ENCODE data around the gene STXBP1.

The STXBP1 gene

DNA sequence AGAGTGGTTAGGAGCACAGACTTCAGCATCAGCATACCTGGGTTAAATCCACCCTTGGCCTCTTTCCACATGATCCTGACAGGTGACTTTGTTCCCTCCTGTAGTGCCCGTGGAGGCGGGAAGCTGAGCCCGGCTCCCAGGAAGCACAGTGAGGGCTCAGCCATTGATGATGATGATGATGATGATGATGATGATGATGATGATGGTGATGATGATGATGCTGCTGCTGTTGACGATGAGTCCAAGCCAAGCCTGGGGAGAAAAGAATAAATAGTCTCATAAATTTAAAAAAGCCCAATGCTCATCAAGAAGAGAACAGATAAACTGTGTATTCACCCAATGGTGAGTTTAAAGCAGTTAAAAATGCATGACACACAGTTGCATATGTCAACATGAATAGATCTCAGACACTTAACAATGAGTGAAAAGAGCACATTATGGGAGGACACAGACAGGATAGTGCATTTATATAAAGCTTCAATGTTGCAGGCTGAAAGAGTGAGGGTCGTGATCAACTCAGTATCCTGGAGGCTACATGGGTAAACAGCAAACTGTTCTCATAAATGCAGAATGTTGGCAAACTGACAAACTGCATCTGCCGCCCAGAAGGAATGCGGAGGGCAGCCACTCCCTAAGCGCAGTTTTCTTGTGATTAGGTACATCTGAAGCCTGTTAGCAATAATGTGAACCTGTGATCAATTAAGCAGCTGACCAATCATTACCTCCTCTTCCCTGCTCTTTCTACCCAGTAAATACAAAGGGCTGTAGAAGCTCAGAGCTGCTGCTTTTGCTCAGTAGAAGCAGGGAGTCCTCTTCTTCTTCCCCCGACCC is 83.0 kb downstream of the STXBP1 start:
- TF ChIP-seq, protein P1, sequence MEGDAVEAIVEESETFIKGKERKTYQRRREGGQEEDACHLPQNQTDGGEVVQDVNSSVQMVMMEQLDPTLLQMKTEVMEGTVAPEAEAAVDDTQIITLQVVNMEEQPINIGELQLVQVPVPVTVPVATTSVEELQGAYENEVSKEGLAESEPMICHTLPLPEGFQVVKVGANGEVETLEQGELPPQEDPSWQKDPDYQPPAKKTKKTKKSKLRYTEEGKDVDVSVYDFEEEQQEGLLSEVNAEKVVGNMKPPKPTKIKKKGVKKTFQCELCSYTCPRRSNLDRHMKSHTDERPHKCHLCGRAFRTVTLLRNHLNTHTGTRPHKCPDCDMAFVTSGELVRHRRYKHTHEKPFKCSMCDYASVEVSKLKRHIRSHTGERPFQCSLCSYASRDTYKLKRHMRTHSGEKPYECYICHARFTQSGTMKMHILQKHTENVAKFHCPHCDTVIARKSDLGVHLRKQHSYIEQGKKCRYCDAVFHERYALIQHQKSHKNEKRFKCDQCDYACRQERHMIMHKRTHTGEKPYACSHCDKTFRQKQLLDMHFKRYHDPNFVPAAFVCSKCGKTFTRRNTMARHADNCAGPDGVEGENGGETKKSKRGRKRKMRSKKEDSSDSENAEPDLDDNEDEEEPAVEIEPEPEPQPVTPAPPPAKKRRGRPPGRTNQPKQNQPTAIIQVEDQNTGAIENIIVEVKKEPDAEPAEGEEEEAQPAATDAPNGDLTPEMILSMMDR (IDR thresholded peaks at IDR 0.05; ENCODE audit: low read depth, low read length): no peak
- no peak overlapping the region for H3K4me3 ChIP-seq (ENCODE audit: low read depth, low read length)

- H3K4me3 ChIP-seq (ENCODE audit: low read depth, low read length): no peak overlapping the region
- TF ChIP-seq, protein P1 (IDR thresholded peaks at IDR 0.05; ENCODE audit: low read depth, low read length): no peak
Measured at GRCh38 chr9:127697575-127697974, 85.5 kb downstream of the STXBP1 start.

GRCh38 chr9:127698386-127698785 is 86.3 kb downstream of the STXBP1 start:
- no peak overlapping the region for H3K4me3 ChIP-seq (ENCODE audit: low read depth, low read length)
- TF ChIP-seq, protein P1 (IDR thresholded peaks at IDR 0.05; ENCODE audit: low read depth, low read length): no peak

GRCh38 chr9:127698985-127699670 is 87.1 kb downstream of the STXBP1 start:
- H3K4me3 ChIP-seq (ENCODE audit: low read depth, low read length): peak overlapping the region; percentile 34
- TF ChIP-seq, protein P1 (IDR thresholded peaks at IDR 0.05; ENCODE audit: low read depth, low read length): no peak

GRCh38 chr9:127700140-127700539 is 88.1 kb downstream of the STXBP1 start:
- TF ChIP-seq, protein P1 (IDR thresholded peaks at IDR 0.05; ENCODE audit: low read depth, low read length): no peak
- H3K4me3 ChIP-seq (ENCODE audit: low read depth, low read length): no peak overlapping the region

DNA sequence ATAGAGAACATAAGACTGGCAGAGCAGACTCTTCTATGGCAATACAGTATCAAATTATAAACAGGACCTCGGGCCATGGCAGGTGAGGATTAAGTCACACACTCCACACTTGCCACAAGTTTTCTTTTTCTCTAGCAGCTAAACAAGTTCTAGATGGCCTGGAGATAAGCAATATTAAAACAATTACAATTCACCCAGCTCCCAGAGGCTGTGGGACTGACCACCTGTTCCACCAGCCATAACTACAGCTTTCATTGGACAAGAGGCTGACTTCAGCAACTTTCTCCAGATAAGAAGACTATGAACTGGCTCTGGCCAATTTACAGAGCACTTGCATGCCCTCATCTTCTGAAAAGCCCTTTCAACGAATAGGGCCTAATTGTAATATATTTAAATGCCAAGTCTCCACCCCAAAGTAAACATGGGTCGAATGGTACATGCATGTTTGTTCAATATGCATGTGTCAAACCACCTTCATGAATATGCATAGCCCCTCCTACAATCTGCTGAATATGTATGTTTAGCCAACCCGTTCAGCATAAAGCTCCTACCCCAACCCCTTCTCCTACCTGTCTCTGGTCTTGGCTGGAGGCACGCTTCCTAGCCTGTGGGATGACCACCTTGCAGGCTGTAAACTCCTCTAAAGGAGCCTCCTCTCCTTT is 88.6 kb downstream of the STXBP1 start:
- TF ChIP-seq, protein P1 (IDR thresholded peaks at IDR 0.05; ENCODE audit: low read depth, low read length): no peak

More for the DNA sequence above, 88.6 kb downstream of the STXBP1 start:
- no peak overlapping the region for H3K4me3 ChIP-seq (ENCODE audit: low read depth, low read length)
